GM18502 (cell line): ENCODE data around the gene SDK2.

Experiments used
- ATAC-seq: cut with Tn5 transposase; IDR thresholded peaks from one replicate; pipeline ENCODE4 v1.9.1; 2021; ENCODE audit warnings: mild to moderate bottlenecking; ENCODE audit not compliant: unreplicated experiment, poor library complexity

Gene SDK2

GRCh38 chr17:73613271-73614233, 30.7 kb downstream of the SDK2 start:
- ATAC-seq: no peak

GRCh38 chr17:73612031-73612472, 32.2 kb downstream of the SDK2 start:
- no peak for ATAC-seq

- no peak for ATAC-seq
Measured at GRCh38 chr17:73611630-73612029, 32.6 kb downstream of the SDK2 start.

- ATAC-seq: no peak
Measured at GRCh38 chr17:73610331-73610911, 33.8 kb downstream of the SDK2 start.

- ATAC-seq: no peak
Measured at GRCh38 chr17:73609758-73610157, 34.5 kb downstream of the SDK2 start.

- ATAC-seq: no peak
Measured at GRCh38 chr17:73609060-73609459, 35.2 kb downstream of the SDK2 start.

GRCh38 chr17:73605444-73605843, 38.8 kb downstream of the SDK2 start:
- ATAC-seq: no peak

- ATAC-seq: no peak
Measured at GRCh38 chr17:73604476-73604875, 39.8 kb downstream of the SDK2 start.

GRCh38 chr17:73603971-73604370, 40.3 kb downstream of the SDK2 start:
- no peak for ATAC-seq

GRCh38 chr17:73600103-73600871, 44.0 kb downstream of the SDK2 start:
- ATAC-seq: no peak

- ATAC-seq: no peak
Measured at GRCh38 chr17:73599599-73599998, 44.6 kb downstream of the SDK2 start.

GRCh38 chr17:73598212-73598611, 46.0 kb downstream of the SDK2 start:
- ATAC-seq: no peak

- no peak for ATAC-seq
Measured at GRCh38 chr17:73595931-73596330, 48.3 kb downstream of the SDK2 start.

- no peak for ATAC-seq
Measured at GRCh38 chr17:73595479-73595878, 48.8 kb downstream of the SDK2 start.

- no peak for ATAC-seq
Measured at GRCh38 chr17:73595068-73595467, 49.2 kb downstream of the SDK2 start.

GRCh38 chr17:73594598-73594997, 49.6 kb downstream of the SDK2 start:
- no peak for ATAC-seq

- ATAC-seq: no peak
Measured at GRCh38 chr17:73594025-73594424, 50.2 kb downstream of the SDK2 start.

- no peak for ATAC-seq
Measured at GRCh38 chr17:73593249-73593965, 50.8 kb downstream of the SDK2 start.

- ATAC-seq: no peak
Measured at GRCh38 chr17:73592501-73592961, 51.7 kb downstream of the SDK2 start.

- ATAC-seq: peak; percentile 11
Measured at GRCh38 chr17:73592079-73592415, 52.2 kb downstream of the SDK2 start.
